Right kidney (tissue), 9 donors: ENCODE results near the gene ZNF30.
A peak's percentile ranks its signal among the peaks of the same experiment; 100 is the strongest.
"Not testable (repeated sequence)": the region's sequence is repeated elsewhere in the genome, so short reads cannot be mapped to it uniquely, and the experiment has no call there.

Experiments used
- DNase-seq: peaks from one replicate; pipeline ENCODE4 v3.0.0-alpha.2; 2016
- long read RNA-seq, 8 donors: transcript quantifications; one replicate each; lab custom pipeline, GENCODE V29; 2026

Gene ZNF30
- long read RNA-seq, donor 1, partial matches to known transcripts = 0 of 3 reads
- long read RNA-seq, donor 1, other reads (novel, unspliced or antisense) = 0 of 3 reads
- long read RNA-seq, donor 2 = 0 reads
- long read RNA-seq, donor 3, partial matches to known transcripts = 0 of 1 reads
- long read RNA-seq, donor 3, other reads (novel, unspliced or antisense) = 0 of 1 reads
- long read RNA-seq, donor 4, partial matches to known transcripts = 0 of 1 reads
- long read RNA-seq, donor 4, other reads (novel, unspliced or antisense) = 0 of 1 reads
- long read RNA-seq, donor 5 = 0 reads
- long read RNA-seq, donor 6 = 0 reads
- long read RNA-seq, donor 7 = 0 reads
- long read RNA-seq, donor 8, partial matches to known transcripts = 0 of 2 reads
- long read RNA-seq, donor 8, other reads (novel, unspliced or antisense) = 0 of 2 reads

GRCh38 chr19:34926685-34927375, at the start of gene ZNF30:
TSS of gene ZNF30 (plus strand) at chr19:34926903. CDS start at chr19:34929948, 3,045 bp downstream.
- peak; percentile 81 for DNase-seq

GRCh38 chr19:34879563-34879962, 47.1 kb upstream of the ZNF30 start:
- no peak for DNase-seq

- DNase-seq = no peak
These were observed 46.7 kb upstream of the ZNF30 start for GRCh38 chr19:34880034-34880433.

- DNase-seq = no peak
These were observed 44.7 kb upstream of the ZNF30 start for GRCh38 chr19:34881982-34882381.

GRCh38 chr19:34888091-34888490, 38.6 kb upstream of the ZNF30 start:
- no peak for DNase-seq

GRCh38 chr19:34900245-34900644, 26.5 kb upstream of the ZNF30 start:
- DNase-seq = no peak

- DNase-seq = peak; percentile 31
These were observed 21.8 kb upstream of the ZNF30 start for GRCh38 chr19:34904664-34905527.

GRCh38 chr19:34910770-34911169, 15.9 kb upstream of the ZNF30 start:
- DNase-seq = no peak

GRCh38 chr19:34917144-34917543, 9.6 kb upstream of the ZNF30 start:
- DNase-seq = not testable (repeated sequence)

- DNase-seq = no peak
These were observed 8.5 kb upstream of the ZNF30 start for GRCh38 chr19:34918190-34918589.

- not testable (repeated sequence) for DNase-seq
These were observed 6.5 kb upstream of the ZNF30 start for GRCh38 chr19:34920090-34920786.

- no peak for DNase-seq
These were observed 1.3 kb upstream of the ZNF30 start for GRCh38 chr19:34925278-34925855.

- DNase-seq = no peak
These were observed 380 bp upstream of the ZNF30 start for GRCh38 chr19:34926361-34926684.

GRCh38 chr19:34932494-34932893, 5.8 kb downstream of the ZNF30 start:
- DNase-seq = no peak

- no peak for DNase-seq
These were observed 9.5 kb downstream of the ZNF30 start for GRCh38 chr19:34936184-34936583.

- no peak for DNase-seq
These were observed 12.2 kb downstream of the ZNF30 start for GRCh38 chr19:34938886-34939285.

- no peak for DNase-seq
These were observed 17.3 kb downstream of the ZNF30 start for GRCh38 chr19:34943861-34944573.

GRCh38 chr19:34953092-34953491, 26.4 kb downstream of the ZNF30 start:
- no peak for DNase-seq

GRCh38 chr19:34957830-34958751, 31.4 kb downstream of the ZNF30 start:
- no peak for DNase-seq

GRCh38 chr19:34959021-34959420, 32.3 kb downstream of the ZNF30 start:
- no peak for DNase-seq
